Measurements from ENCODE around the gene SRF.
A peak's percentile ranks its signal among the peaks of the same experiment; 100 is the strongest.

- peak; percentile 70; the same call in 1 of the 2 replicates for TF ChIP-seq POLR2AphosphoS5 (IDR thresholded peaks at IDR 0.05; ENCODE audit: low read depth, low read length)
- peak; percentile 63; the same call in 1 of the 2 replicates for TF ChIP-seq SIN3A (IDR thresholded peaks at IDR 0.05; ENCODE audit: borderline replicate concordance, insufficient read depth, low read length)
These were observed at the start of gene SRF for GRCh38 chr6:43170931-43171706.
